Tibial nerve (tissue), 4 donors: ENCODE measurements around the gene C1orf174.

Source experiments
- EP300 ChIP-seq, 2 donors: sonication (generic); formaldehyde crosslinking; IDR thresholded peaks; one replicate each; pipeline ENCODE4 v1.6.1; 2017; ENCODE audit warnings: antibody characterized with exemption in 2 of 2, mild to moderate bottlenecking in 1 of 2
- POLR2A ChIP-seq, 2 donors: fragments of 450-650 bp; IDR thresholded peaks; one replicate each; pipeline ENCODE4 v1.6.1; 2017; ENCODE audit warnings: antibody characterized with exemption in 2 of 2, mild to moderate bottlenecking in 2 of 2, moderate library complexity in 2 of 2
- TF ChIP-seq, protein P1 (sequence below), 5 experiments: fragments of 200-600 bp in 3 of 5; fragments of 450-650 bp in 2 of 5; sonication (generic) in 3 of 5; IDR thresholded peaks; one replicate each; pipeline ENCODE4 v1.5.1; 2016 to 2019; ENCODE audit warnings: antibody characterized with exemption in 5 of 5, mild to moderate bottlenecking in 3 of 5, moderate library complexity in 2 of 5

DNA sequence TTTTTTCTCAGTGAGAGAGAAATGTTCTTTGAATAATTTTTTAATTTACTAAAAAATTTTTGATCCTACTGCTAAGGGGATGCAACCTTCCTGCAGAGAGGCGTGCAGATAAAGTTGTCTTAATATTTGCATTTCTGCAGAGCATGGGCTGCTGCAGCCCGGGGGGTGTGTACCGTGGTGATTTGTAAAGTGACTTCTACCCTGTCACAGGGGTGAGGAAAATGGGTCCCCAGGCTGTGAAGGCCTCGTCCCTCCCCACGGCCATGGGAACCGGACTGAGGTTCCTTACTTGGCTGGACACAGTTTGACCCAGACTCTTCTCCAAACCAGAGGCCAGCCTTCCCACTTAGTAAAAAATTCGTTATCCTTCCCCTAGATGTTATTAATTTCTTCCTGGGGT, 9.5 kb upstream of the C1orf174 start:
- TF ChIP-seq, protein P1, sequence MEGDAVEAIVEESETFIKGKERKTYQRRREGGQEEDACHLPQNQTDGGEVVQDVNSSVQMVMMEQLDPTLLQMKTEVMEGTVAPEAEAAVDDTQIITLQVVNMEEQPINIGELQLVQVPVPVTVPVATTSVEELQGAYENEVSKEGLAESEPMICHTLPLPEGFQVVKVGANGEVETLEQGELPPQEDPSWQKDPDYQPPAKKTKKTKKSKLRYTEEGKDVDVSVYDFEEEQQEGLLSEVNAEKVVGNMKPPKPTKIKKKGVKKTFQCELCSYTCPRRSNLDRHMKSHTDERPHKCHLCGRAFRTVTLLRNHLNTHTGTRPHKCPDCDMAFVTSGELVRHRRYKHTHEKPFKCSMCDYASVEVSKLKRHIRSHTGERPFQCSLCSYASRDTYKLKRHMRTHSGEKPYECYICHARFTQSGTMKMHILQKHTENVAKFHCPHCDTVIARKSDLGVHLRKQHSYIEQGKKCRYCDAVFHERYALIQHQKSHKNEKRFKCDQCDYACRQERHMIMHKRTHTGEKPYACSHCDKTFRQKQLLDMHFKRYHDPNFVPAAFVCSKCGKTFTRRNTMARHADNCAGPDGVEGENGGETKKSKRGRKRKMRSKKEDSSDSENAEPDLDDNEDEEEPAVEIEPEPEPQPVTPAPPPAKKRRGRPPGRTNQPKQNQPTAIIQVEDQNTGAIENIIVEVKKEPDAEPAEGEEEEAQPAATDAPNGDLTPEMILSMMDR (IDR thresholded peaks at IDR 0.05) = no peak
- no peak for TF ChIP-seq EP300 (IDR thresholded peaks at IDR 0.05)
- no peak for TF ChIP-seq POLR2A (IDR thresholded peaks at IDR 0.05)
